Heart left ventricle (tissue), 16 donors: ENCODE data around the gene C1orf21. TPM values are rescaled to one million over a fixed set of nuclear protein-coding genes. Genes with fewer than 3 reads are reported as not detected.

Source experiments
- ATAC-seq, 4 donors: fragments of 200-7000 bp; cut with Tn5 transposase; one replicate each; pipeline ENCODE4 v1.9.1; 2020 to 2022; ENCODE audit warnings: moderate library complexity in 4 of 4, mild to moderate bottlenecking in 3 of 4, moderate number of reproducible peaks in 1 of 4
- DNase-seq, 5 donors: peaks; one replicate each; pipeline ENCODE4 v3.0.0-alpha.2; 2020
- H3K27ac ChIP-seq, 12 donors: fragments of 200-600 bp; sonication (generic) in 4 of 12; one replicate each; pipeline versions ENCODE4 v1.5.0 to v1.8.0; 2016 to 2022; ENCODE audit warnings: mild to moderate bottlenecking in 2 of 12
- H3K27me3 ChIP-seq, 9 donors: fragments of 200-600 bp; sonication (generic) in 2 of 9; one replicate each; pipeline versions ENCODE4 v1.5.1 to v1.8.0; 2016 to 2022; ENCODE audit warnings: mild to moderate bottlenecking in 3 of 9
- H3K36me3 ChIP-seq, 9 donors: fragments of 200-600 bp; sonication (generic) in 2 of 9; one replicate each; pipeline versions ENCODE4 v1.5.0 to v1.8.0; 2018 to 2022; ENCODE audit warnings: mild to moderate bottlenecking in 2 of 9
- H3K4me1 ChIP-seq, 12 donors: fragments of 200-600 bp; sonication (generic) in 4 of 12; one replicate each; pipeline versions ENCODE4 v1.5.0 to v1.8.0; 2016 to 2022; ENCODE audit warnings: mild to moderate bottlenecking in 3 of 12
- H3K4me3 ChIP-seq, 12 donors: fragments of 200-600 bp; sonication (generic) in 4 of 12; one replicate each; pipeline versions ENCODE4 v1.5.0 to v1.8.0; 2017 to 2022; ENCODE audit warnings: mild to moderate bottlenecking in 9 of 12, moderate library complexity in 4 of 12
- H3K9me3 ChIP-seq, 12 donors: fragments of 200-600 bp; sonication (generic) in 4 of 12; one replicate each; pipeline versions ENCODE4 v1.5.0 to v1.8.0; 2016 to 2022; ENCODE audit warnings: mild to moderate bottlenecking in 1 of 12
- POLR2A ChIP-seq, 2 donors: fragments of 450-650 bp; IDR thresholded peaks; one replicate each; pipeline ENCODE4 v1.6.1; 2017; ENCODE audit warnings: antibody characterized with exemption in 2 of 2, mild to moderate bottlenecking in 2 of 2, moderate library complexity in 2 of 2
- WGBS, 4 donors: extraction: QIAGEN DNeasy Blood & Tissue Kit in 2 of 4; methylation state at CpG; one replicate each; pipeline versions ENCODE4 v1.1.5 to v1.1.7; 2013 to 2018; 5-methylcytosine and 5-hydroxymethylcytosine counted together
- intact Hi-C, 10 donors: fragments of 100-400 bp; cut with DNase I; formaldehyde crosslinking; loops; one replicate each; pipeline versions ENCODE4 v1.11.1 to v1.14.2; 2022
- polyA plus RNA-seq, 2 donors: library from polyadenylated mRNA; stranded (reverse); fragments of 200-250 nt; gene quantifications; one replicate each; pipeline ENCODE4 v1.2.3, GENCODE V29; 2013
- total RNA-seq, 9 donors: library from RNA; depleted of rRNA in 2 of 9; stranded (reverse); fragments of >200 nt in 2 of 9; fragmentation: NEBNext Ultra II Directional in 3 of 9; extraction: Animal tissue kit (Norgen Biotek cat#: 25700) in 3 of 9; gene quantifications; one replicate each; pipeline versions ENCODE4 v1.1.0 to v1.2.4, GENCODE V29; 2016 to 2023
- TF ChIP-seq, protein P1 (sequence below), 12 donors: fragments of 200-600 bp; sonication (generic) in 4 of 12; IDR thresholded peaks; one replicate each; pipeline versions ENCODE4 v1.5.0 to v1.8.0; 2018 to 2022; ENCODE audit warnings: antibody characterized with exemption in 12 of 12, mild to moderate bottlenecking in 5 of 12
- donor health status: ischemic (EF 13 %, LVEDD 7.1; RV severe dilation, severe dysfunction).
- donor health status: healthy with polysubstance abuse.
- donor health status: DM: no; HTN: yes; CAD: no.
- donor health status: DM: no; HTN: no; CAD: no.
- donor health status: ischemic (EF 25% LVEDD 6.9; RV normal size, moderate dysfunction).
- donor health status: ischemic (EF 25% LVEDD 5.7; RV mildly dilated, moderate dysfunction).
- donor health status: healthy.
- donor health status: DM: yes; HTN: yes; CAD: no.
- donor health status: ischemic (EF 35%, LVEDD 5.7; RV mildly dilated, moderate dysfunction).
- donor health status: nonischemic (EF 11% LVEDD 7.7; RV severe dilation, severe dysfunction).
- donor health status: DM: yes; HTN: yes; CAD: no.
- donor health status: PGD.
- donor health status: ischemic (EF 29% LVEDD 5.4; RV normal size, mild dysfunction).
- donor health status: nonischemic (EF 23%, LVEDD 6.1; RV moderate dilation, normal function).

The C1orf21 gene
- total and polyA plus RNA-seq, 11 donors, result 32.0 to 81.3 (median 68.4) TPM

DNA sequence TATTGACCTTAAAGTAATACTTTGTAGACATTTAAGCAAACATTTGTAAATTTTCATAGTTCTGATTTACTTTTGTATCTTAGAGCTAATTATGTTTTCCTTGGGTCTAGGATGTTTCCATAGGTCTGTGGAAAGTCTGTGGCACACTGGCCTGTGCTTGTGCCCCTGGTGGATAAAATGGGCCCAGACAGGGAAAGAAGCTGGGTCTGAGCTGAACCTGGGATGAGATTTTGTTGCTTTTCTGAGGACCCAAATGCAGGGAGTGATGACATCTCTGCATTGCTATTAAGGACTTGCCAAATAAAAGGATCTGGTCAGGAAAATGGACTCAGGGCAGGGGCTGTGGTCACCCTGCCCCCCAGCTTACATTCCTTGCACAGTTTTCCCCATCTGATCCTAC lies 41.8 kb downstream of the C1orf21 start:
- intact Hi-C loops, result no loop called here
- Histone ChIP-seq H3K27me3 (no peaks in the 10 kb centered on the region), H3K4me1 (peaks cover 0 to 46% (median 19%) of the 10 kb centered on the region in 12 donors), H3K36me3 (no peaks in the 10 kb centered on the region), H3K27ac (no peak overlapping the region), H3K4me3 (no peak overlapping the region), H3K9me3 (peaks cover 0 to 11% (median 0%) of the 10 kb centered on the region in 12 donors)
- TF ChIP-seq, protein P1, sequence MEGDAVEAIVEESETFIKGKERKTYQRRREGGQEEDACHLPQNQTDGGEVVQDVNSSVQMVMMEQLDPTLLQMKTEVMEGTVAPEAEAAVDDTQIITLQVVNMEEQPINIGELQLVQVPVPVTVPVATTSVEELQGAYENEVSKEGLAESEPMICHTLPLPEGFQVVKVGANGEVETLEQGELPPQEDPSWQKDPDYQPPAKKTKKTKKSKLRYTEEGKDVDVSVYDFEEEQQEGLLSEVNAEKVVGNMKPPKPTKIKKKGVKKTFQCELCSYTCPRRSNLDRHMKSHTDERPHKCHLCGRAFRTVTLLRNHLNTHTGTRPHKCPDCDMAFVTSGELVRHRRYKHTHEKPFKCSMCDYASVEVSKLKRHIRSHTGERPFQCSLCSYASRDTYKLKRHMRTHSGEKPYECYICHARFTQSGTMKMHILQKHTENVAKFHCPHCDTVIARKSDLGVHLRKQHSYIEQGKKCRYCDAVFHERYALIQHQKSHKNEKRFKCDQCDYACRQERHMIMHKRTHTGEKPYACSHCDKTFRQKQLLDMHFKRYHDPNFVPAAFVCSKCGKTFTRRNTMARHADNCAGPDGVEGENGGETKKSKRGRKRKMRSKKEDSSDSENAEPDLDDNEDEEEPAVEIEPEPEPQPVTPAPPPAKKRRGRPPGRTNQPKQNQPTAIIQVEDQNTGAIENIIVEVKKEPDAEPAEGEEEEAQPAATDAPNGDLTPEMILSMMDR (IDR thresholded peaks at IDR 0.05), result peak in 1 of 12 donors; percentile 15
- no peak for TF ChIP-seq POLR2A (IDR thresholded peaks at IDR 0.05)
- no peak for DNase-seq
- ATAC-seq, result no peak

DNA sequence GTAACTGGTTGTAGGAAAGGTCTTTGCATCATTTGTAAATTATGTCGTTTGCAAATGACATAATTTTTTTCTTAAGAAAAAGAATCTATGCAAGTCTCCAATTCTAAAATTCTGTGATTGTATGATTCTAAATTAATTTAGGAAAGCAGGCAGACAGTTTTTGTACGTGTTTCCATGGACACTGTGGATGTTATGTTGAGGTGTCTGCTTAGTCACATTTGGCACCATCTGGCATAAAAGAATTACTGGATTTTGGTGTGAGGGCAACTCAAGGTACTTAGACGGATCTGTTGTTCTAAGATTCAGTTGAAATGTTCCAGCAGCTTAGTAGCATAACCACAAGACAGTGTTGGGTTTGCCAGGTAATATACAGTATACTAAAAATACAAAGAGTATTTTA lies 42.5 kb downstream of the C1orf21 start:
- DNase-seq, result no peak
- 87 to 95% (median 92%) methylated on average over 3 of the region's 3 CpGs for WGBS, 4 donors
- peaks cover 0 to 11% (median 0%) of the 10 kb centered on the region in 12 donors for H3K9me3 ChIP-seq
- H3K4me1 ChIP-seq, result peaks cover 0 to 44% (median 19%) of the 10 kb centered on the region in 12 donors
- H3K27ac ChIP-seq, result no peak overlapping the region
- no peaks in the 10 kb centered on the region for H3K27me3 ChIP-seq
- TF ChIP-seq, protein P1 (IDR thresholded peaks at IDR 0.05), result no peak
- no peak for TF ChIP-seq POLR2A (IDR thresholded peaks at IDR 0.05)
- intact Hi-C loops, result no loop called here
- no peak overlapping the region for H3K4me3 ChIP-seq
- no peak for ATAC-seq
- H3K36me3 ChIP-seq, result no peaks in the 10 kb centered on the region

DNA sequence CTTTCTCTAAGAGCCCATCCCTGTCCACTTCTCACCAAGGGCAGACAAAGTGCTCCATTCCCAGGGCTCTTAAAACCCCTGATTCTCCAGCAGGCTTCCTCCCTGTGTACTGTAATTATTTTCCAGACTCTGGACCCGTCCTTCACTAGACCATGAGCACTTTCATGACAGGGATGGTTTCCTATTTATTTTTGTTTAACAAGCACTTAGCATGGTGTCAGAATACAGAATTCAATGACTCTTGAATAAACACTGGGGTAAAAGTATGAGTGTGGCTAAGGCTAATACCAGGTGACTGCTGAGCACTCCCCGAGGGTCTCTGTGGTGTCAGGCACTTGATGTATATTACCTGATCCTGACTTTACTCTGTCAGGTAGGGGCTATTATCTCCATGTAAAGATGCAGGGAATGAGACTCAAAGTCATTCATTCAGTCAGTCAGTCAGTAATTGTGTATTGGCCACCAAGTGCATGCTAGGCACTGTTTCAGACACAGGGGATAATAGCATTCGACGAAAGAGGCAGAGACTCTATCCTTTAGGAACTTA lies 47.2 kb downstream of the C1orf21 start:
- intact Hi-C loops, result no loop called here
- 95 to 98% (median 96%) methylated on average over 4 of the region's 4 CpGs for WGBS, 4 donors
- DNase-seq, result no peak
- ATAC-seq, result no peak
- peaks cover 0 to 20% (median 7%) of the 10 kb centered on the region in 12 donors for H3K4me1 ChIP-seq
- H3K36me3 ChIP-seq, result no peaks in the 10 kb centered on the region
- H3K27me3 ChIP-seq, result no peaks in the 10 kb centered on the region
- H3K4me3 ChIP-seq, result no peak overlapping the region
- H3K27ac ChIP-seq, result no peak overlapping the region
- peaks cover 0 to 11% (median 0%) of the 10 kb centered on the region in 12 donors for H3K9me3 ChIP-seq
- no peak for TF ChIP-seq POLR2A (IDR thresholded peaks at IDR 0.05)
- TF ChIP-seq, protein P1 (IDR thresholded peaks at IDR 0.05), result no peak

DNA sequence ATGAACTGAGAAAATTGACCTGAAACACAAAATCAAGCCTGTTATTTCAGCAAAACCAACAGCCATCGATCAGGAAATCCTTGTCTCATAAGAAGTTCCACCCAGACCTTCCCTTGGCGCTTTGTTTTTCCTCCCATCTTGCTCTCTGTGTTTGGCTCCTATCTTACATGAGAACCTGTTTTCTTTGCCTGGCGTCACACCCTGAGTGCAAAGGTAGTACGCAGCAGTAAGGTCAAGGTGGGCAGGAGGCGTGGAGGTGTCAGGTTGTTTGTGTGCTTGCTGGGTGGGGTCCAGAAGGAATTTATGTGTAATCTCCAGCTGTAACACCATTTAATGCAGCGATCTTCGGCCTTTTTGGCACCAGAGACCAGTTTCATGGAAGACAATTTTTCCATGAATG lies 50.5 kb downstream of the C1orf21 start:
- no peak overlapping the region for H3K27ac ChIP-seq
- H3K9me3 ChIP-seq, result no peaks in the 10 kb centered on the region
- ATAC-seq (no peak), DNase-seq (no peak)
- no peaks in the 10 kb centered on the region for H3K36me3 ChIP-seq
- TF ChIP-seq, protein P1 (IDR thresholded peaks at IDR 0.05), result no peak
- TF ChIP-seq POLR2A (IDR thresholded peaks at IDR 0.05), result no peak
- H3K4me1 ChIP-seq, result peaks cover 0 to 27% (median 10%) of the 10 kb centered on the region in 12 donors
- no peak overlapping the region for H3K4me3 ChIP-seq
- intact Hi-C loops, result no loop called here
- 90 to 96% (median 94%) methylated on average over 7 of the region's 7 CpGs for WGBS, 4 donors
- no peaks in the 10 kb centered on the region for H3K27me3 ChIP-seq
